Activated gamma-delta T cell (primary cell): Measurements from ENCODE around the gene TSR2.
A peak's percentile ranks its signal among the peaks of the same experiment; 100 is the strongest.

Source experiments
- DNase-seq: peaks from one replicate; lab custom pipeline; 2025; lab: John Stamatoyannopoulos, UW
- total RNA-seq, 2 donors: gene quantifications; one replicate each; lab custom pipeline; 2026; lab: John Stamatoyannopoulos, UW

The TSR2 gene, protein sequence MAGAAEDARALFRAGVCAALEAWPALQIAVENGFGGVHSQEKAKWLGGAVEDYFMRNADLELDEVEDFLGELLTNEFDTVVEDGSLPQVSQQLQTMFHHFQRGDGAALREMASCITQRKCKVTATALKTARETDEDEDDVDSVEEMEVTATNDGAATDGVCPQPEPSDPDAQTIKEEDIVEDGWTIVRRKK
- 58.2 to 61.7 reads per million in 2 donors for total RNA-seq

DNA sequence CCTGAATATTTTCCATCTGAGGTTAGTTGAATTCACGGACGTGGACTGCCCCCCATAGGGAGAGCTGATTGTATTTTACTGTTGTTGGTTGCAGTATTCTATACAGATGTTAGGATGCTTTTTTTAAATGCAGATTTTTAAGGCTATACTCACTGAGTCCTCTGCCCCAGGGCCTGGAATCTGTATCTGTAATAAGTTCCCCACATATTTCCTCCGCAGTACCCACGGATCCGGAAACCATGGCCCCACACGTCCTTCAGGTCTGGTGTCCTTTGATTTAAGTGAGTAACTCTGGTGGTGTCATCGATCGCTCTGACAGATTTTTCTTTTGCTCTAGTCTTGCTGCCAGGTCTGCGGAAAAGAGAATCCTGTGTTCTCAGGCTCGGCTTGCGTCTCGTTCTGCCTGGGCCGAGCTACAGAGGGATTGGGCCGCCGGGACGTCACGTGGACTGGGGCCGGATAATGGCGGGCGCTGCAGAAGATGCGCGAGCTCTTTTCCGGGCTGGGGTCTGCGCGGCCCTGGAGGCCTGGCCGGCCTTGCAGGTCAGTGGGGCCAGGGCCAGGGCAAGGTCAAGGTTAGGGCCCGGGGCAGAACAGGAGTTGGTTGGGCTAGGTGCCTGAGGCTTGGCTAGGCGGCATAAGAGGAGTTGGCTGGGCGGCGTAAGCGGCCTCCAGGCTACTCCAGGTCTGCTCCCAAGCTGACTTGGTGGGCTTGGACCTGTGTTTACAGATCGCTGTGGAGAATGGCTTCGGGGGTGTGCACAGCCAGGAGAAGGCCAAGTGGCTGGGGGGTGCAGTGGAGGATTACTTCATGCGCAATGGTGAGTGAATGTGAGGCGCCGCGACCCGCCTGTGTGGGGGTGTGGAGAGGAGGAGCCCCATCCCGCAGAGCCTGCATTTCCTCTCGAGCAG is at the start of gene TSR2:
Gene TSR2, plus strand, starts transcription at position 445 of the 912 bp plus-strand sequence. Its CDS starts 18 bp downstream, at position 463.
- DNase-seq = peak; percentile 57

GRCh38 chrX:54397113-54397512 is 43.1 kb upstream of the TSR2 start:
- no peak for DNase-seq

GRCh38 chrX:54407266-54407665 is 32.9 kb upstream of the TSR2 start:
- DNase-seq = no peak

DNA sequence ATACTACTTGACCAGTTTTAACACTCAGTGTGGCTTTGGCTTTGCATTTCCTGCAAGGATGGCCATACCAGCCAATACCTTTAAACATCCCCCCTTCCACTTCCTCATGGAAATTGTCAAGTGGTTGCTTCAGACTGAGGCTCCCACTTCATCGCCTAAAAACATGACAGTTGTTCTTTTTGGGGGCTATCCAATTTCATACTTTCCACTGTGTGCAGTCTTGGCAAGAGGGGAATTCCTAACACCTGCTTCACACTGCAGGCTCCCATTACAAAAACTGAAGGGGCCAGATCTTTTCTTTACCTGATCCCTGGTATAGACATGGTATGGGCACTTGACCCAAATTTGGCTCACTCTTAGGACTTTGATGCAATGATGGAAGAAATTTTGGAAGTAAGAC is 28.5 kb upstream of the TSR2 start:
- no peak for DNase-seq

- DNase-seq = no peak
Observed at GRCh38 chrX:54413753-54414152, 26.5 kb upstream of the TSR2 start.

GRCh38 chrX:54415534-54416350 is 24.5 kb upstream of the TSR2 start:
- DNase-seq = no peak

DNA sequence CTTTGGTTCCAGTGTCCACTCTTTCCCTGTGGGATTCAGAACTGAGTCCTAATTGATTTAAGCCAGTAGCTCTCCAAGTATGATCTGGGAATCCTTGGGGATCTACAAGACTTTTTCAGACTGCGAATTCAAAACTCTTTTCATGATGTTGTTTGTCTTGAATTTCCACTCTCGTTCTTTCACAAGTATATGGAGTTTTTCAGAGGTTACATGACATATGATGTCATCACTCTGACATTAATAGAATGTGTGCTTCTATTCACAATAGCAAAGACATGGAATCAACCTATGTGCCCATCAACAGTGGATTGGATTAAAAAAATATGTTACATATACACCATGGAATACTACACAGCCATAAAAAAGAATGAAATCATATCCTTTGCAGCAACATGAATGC is 23.2 kb upstream of the TSR2 start:
- DNase-seq = no peak

DNA sequence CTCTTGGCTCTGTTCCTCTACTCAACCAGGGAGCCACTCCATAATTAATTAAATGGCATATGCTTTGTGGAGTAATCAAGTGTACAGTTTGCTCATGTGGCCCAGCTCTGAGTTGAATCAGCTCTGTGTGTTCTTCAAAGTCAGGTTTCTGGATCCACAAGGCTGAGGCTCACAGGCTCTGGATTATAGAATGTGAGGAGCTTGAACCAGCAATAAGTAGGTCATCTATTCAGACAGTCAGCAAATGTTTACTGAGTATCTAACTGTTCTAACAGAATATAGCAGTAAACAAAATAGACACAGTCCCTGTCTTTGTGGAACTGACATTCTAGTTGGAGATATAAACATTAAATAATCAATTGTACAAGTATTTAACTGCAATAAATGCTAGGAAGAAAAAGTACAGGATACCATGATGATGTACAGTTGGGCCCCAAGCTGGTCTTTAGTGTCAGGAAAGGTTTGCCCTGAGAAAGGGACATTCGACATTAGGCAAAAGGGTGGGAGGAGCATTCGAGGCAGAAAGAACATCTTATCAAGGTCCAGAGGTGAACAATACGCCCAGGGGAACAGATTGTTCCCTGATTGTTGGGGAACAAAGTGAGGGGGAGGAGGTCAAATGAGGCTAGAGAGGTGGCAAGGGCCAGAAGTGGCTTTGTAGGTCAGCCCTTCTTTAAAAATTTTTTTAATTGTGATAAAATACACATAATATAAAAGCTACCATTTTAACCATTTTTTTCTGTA is 20.5 kb upstream of the TSR2 start:
- no peak for DNase-seq

GRCh38 chrX:54422168-54422567 is 18.0 kb upstream of the TSR2 start:
- no peak for DNase-seq

DNA sequence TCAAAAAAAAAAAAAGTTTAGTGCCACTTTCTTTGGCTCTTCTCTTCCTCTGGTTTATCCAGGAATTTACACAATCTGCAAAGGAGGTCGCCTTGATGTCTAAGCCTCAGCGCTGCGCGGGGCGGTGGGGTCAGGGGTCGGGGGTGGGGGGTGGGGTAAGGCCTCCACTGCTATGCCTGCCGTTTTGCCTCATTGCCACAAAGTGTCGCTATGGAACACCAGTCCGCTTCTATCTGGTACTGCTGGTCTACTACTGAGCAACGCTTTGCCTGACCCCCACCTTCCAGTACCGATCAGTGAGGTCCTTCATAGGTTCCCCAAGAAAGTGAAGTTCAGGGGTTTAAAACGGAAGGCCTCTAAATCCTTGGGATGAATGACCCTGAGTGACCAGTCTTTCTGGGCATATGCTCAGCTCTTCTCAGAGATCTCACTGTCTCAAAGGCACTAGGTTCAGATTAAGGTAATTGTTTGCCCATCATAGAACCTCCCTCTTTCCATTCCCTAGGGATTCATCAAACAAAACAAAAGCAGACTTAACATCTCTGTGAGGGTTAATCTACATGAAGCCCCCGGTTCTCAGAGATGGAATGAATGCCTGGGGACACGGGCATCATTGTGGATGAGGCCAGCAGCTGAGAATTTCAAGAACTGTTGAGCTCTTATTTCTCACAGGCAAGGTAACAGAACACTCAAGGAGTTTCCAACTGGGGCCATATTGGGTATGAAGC is 16.9 kb upstream of the TSR2 start:
- no peak for DNase-seq

- DNase-seq = no peak
Observed at GRCh38 chrX:54427837-54428424, 12.3 kb upstream of the TSR2 start.

- no peak for DNase-seq
Observed at GRCh38 chrX:54430519-54430918, 9.7 kb upstream of the TSR2 start.

DNA sequence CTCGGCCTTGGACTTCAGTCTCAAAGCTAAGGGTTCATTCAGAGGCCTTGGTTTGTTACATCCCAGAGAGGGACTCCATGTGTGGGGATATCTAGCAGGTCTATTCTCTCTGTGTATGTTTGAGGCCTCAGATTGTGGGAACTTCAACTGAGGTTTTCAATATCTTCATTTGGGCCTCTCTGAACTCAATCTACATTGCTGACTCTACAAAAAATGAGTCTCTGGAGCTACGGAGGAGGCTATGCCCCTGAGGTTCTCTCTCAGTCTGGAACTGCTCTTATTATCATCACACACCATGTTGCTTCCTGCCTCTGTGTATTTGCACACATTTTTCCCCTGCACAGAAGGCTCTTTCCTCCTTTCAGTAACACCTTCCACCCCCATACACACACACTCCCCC is 5.1 kb upstream of the TSR2 start:
- DNase-seq = no peak

DNA sequence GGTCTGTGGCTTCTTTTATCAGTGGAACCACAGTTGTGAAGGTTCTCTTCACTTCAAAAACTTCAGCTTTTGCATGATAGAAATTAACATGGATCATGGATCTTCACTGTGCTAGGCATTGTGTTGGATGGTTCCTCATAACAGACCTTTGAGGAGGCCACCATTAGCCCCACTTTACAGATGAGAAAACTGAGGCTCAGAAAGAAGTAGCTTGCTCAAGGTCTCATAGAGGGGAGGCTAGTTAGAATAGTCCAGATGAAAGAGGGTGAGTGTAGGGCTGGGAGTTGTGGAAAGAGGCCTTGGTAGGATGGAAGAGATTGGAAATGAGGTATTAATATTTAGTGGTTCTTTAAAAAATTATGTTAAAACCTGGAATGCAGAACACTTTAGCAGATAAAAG is 2.6 kb downstream of the TSR2 start:
- DNase-seq = no peak

GRCh38 chrX:54444752-54445151 is 4.5 kb downstream of the TSR2 start:
- no peak for DNase-seq

GRCh38 chrX:54446084-54446483 is 5.9 kb downstream of the TSR2 start:
- DNase-seq = no peak

DNA sequence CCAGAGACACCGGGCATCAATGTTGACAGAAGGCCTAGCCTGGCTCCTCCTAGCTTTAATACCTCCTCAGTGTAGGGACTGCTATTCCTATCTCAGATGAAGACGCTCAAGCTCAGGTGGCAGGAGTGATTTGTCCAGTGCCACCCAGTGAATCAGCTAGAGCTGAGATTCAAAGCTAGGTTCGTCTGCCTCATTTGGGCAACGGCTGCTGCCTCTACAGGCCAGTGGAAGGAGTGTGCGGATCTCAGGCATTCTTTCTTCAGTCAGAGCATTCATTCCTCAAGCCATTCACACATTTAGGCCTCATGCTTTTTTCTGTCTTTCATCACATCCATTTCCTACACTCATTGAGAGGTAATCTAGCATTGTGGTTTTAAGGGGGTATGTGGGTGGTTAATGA is 7.3 kb downstream of the TSR2 start:
- no peak for DNase-seq

- DNase-seq = no peak
Observed at GRCh38 chrX:54449929-54450328, 9.7 kb downstream of the TSR2 start.

DNA sequence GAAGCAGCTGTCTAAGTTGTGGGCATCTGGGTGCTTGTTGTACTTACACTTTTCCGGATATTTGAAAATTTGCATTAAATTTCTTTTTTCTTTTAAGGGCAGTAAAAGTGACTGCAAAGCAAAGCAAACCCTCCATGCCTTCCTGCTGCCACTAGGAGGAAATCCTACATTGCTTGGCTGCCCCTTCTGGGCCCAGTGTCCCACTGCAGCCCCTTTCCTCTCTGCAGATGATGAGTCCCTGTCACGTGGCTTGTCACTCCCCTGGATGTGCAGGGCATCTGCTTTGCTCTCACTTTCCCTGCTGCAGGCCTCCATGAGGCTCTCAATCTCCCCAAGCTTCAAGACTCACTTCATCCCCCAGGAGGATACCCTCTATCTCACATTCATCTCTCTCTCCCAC is 12.7 kb downstream of the TSR2 start:
- no peak for DNase-seq

- DNase-seq = no peak
Observed at GRCh38 chrX:54470054-54470760, 30.0 kb downstream of the TSR2 start.
